GM19351 (cell line): Measurements from ENCODE around the gene CAPS.
"Not testable (repeated sequence)": the region's sequence is repeated elsewhere in the genome, so short reads cannot be mapped to it uniquely, and the experiment has no call there.

ENCODE experiments used
- ATAC-seq: cut with Tn5 transposase; IDR thresholded peaks from one replicate; pipeline ENCODE4 v1.9.1; 2021; ENCODE audit warnings: mild to moderate bottlenecking, moderate library complexity; ENCODE audit not compliant: unreplicated experiment

CAPS gene

DNA sequence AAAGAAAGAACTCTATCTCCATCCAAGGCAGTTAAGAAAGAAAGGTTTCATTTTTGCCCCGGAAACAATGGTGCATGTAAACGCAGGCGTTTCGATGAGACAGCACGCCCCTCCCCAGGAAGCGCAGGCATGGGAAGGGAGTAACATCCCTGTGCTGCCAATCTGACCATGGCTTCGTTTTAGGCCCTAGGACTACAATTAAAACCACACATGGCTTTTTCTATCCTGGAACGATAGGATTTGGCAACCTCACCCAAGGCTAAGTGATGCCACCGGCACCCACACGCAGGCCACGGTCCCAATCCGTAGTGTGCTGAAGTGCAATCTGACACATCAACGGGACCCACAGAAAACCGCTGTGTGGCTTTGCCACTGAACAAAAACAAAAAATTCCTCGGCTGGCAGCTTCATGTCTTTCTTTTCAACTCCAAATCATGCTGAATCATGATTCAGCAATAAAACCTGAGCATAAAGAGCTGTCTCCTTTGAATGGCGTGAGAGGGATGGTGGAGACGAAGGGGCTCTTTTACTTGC, 39.7 kb downstream of the CAPS start:
- no peak for ATAC-seq

DNA sequence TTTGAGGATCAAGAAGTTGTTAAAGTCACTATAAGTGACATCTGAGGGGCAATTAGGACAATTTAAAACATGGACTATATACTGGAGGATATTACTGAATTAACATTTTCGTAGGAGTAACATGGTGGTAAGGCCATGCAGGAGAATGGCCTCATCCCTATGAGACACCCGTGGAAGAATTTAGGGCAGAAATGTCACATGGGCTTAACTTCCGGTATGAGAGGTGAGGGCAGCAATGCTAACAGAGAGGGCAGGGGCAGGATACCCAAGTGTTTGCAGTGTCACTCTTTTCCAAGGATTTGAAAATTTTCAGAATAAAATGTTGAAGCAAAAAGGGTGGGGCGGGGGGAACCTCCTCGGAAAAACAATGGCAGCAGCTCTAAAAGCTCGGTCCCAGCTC, 40.2 kb downstream of the CAPS start:
- ATAC-seq, result no peak

DNA sequence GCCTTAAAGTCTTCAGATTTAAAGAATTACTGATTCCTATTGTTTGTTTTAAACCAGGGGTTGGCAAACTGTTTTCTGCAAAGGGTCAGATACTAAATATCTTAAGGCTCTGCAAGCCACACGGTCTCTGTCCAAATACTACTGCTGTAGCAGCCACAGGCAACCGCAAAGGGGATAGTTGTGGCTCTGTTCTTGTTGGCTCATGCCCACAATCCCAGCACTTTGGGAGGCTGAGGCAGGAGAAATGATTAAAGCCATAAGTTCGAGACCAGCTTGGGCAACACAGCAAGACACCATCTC, 41.5 kb downstream of the CAPS start:
- ATAC-seq, result no peak

DNA sequence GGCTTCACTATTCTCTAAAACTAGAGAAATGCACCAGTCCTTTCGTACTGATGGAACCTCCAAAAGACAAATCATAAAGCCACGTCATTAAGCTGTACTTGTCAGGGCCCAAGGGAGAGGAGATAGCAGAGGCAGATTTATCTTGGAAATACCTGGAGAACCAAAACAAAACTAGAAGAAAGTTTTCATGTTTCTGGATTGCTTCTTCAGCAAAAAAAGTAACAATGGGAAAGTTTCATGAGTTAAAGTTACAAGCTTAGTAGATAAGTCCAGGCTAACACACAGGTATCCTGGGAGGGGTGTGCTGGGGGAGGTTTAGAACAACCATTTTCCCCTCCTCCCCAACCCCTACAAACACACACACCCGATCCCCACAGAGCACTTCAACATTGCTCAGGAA, 42.3 kb downstream of the CAPS start:
- no peak for ATAC-seq

DNA sequence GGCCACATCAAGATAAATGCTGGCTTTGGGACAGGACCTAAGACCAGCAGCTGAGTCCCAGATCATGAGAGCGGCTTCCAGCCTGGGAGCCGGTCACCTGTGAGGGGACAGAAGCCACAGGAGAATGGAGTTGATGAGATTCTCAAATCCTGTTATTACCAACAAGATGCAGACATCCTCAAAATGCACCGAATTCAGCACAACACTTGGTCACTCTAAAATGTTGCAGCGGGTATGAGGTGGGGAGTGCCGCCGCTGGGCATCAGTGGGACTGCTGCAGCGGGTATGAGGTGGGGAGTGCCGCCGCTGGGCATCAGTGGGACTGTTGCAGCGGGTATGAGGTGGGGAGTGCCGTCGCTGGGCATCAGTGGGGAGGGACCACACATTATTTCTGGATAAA, 42.7 kb downstream of the CAPS start:
- no peak for ATAC-seq

DNA sequence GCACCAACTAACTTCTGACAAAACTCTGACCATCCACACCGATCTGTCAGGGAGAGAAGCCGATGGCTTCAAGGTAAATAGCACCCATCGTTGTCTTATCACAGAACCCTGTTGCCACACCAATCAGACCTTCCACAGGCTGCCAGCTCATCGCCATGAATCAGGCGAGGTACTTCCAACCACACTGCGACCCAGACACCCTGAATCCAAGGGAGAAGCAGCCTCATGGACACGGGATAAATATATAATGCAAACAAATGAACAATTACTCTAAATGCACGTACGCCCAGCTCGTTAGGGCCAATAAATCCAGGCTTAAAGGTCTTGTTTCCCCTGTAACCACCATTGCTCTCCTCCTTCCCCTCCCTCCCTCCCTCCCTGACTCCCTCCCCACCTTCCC, 43.1 kb downstream of the CAPS start:
- no peak for ATAC-seq

DNA sequence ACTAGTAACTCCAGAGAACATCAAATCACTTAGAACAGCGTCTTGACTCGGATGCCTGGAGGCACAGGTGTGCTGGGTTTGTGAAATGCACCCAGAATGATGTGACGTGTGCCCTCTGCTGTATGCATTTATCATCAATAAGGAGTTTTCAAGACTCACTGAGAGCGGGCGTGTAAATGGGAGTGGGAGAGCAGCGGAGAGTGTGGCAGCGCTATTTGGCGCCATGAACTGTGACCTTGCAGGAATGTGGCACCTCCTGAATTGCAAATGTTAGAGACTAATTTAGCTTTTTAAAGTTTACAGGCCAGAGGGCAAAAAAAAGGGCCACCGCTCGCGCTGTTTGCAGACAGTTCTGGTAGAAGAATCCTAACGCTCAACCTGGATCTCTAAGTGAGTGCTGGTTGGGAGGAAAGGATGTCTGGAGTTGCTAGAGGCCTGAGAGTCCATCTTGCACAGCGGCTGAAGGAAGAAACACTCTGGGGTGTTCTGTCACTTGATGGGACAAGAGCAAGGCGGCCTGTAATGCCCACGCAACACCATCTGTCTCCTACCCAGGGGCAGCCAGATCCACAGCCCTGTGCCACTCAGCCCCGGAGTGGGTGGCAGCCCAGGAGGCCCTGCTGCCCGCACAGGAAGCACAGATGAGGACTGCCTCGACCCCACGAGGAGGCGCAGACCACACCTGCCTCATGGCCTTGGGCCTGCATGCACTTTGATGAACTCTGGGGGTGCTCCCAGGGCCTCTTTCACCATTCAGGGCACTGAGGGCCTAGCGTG, 44.2 kb downstream of the CAPS start:
- no peak for ATAC-seq

DNA sequence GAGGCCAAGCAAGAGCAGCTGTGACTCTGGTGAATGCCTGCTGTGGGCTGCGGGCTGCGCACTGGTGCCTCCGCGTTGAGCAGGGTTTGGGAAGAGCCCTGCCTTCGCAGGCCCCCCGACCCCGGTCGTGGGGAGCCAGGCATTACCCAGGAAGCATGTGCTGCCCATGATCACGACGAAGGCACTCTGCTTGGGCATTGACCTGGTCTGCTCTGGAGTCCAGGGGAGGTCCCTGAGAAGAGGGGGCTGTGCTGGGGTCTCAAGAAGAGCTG, 44.7 kb downstream of the CAPS start:
- ATAC-seq, result no peak

DNA sequence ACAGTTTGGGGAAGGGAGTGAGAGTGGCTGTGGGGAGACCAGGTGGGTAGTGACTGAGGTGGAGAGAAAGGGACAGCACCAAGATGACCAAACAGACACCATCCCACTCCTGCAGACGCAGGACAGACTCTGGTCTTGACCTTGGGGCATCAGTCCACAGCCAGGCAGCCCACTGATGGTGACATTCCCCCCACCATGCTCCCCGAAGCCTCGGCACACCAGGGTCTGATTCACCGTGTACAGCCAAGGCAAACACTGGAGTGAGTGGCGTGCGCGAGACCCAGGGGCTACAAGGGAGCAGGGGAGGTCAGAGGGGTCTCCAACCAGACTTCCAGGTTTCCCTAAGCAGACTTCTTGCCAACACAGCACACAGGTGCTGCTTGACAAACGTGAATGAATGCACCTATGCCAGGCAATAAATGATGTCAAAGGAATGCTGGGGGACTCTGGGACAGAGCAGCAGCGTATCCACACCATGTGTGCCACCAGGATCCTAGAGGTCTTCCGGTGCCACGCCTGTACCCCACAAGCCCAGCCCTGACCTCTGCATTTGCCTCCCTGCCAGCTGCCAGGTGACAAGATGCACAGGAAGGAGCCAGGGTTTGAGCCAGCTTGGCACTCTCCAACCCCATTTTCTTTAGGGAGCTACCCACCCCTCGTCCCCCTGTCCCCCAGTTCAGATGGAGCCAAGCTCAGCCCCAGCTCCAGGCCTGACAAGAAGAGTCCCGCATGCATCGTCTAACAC, 45.4 kb downstream of the CAPS start:
- no peak for ATAC-seq

DNA sequence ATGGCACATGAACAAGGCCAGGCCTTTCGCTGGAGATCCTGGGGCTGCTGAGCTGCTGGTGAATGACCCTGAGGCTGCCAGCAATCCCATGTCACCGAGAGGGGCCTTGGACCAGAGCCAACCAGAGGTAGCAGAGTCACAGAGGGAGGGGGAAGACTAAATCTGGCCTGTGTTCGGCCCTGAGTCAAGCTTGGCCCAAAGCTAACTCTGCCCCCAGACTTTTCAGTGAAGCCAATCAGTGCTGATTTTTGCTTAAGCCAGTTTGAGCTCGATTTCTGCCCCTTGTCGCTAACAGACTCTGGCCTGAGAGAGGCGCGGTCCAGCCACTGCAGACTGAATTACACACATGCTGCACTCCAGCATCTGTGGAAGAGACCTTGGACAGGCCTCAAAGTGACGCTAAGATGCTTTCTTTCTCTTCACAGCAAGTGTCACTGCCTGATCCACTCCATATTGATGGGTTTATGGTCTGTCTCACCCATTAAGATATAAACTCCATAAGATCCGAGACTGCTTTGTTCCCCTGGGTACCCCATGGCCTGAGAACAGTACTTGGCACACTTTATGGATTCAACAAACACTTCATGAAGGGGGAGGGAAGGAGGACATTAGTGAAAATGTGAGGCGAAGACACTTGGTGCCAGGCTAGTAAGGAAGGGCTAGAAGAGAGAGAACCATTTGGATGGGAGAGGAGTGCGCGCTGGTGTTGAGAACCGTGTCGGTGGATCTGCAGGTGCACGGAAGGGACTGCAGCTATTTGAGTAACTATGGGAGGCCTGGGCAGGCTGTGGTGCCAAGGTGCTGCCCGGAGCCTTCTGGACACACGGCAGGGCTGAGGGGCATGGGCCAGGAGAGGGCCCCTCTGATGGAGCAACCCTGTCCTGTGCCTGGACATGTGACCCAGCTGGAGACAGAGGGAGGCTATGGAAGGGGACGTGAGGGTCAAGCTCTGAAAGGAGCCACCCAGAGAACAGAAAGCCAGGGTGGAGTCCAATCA, 46.2 kb downstream of the CAPS start:
- no peak for ATAC-seq

DNA sequence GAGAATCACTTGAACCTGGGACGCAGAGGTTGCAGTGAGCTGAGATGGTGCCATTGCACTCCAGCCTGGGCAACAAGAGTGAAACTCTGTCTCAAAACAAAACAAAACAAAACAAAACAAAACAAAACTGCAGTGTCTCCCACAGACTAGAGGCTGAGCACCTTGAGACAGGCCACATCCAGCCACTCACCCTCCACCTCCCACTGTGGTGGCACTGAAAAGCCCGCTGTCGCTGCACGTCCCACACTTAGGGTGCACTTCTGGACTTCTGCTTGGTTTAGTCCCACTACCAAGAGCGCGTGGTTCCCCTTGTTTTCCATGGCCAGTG, 47.6 kb downstream of the CAPS start:
- ATAC-seq, result not testable (repeated sequence)

DNA sequence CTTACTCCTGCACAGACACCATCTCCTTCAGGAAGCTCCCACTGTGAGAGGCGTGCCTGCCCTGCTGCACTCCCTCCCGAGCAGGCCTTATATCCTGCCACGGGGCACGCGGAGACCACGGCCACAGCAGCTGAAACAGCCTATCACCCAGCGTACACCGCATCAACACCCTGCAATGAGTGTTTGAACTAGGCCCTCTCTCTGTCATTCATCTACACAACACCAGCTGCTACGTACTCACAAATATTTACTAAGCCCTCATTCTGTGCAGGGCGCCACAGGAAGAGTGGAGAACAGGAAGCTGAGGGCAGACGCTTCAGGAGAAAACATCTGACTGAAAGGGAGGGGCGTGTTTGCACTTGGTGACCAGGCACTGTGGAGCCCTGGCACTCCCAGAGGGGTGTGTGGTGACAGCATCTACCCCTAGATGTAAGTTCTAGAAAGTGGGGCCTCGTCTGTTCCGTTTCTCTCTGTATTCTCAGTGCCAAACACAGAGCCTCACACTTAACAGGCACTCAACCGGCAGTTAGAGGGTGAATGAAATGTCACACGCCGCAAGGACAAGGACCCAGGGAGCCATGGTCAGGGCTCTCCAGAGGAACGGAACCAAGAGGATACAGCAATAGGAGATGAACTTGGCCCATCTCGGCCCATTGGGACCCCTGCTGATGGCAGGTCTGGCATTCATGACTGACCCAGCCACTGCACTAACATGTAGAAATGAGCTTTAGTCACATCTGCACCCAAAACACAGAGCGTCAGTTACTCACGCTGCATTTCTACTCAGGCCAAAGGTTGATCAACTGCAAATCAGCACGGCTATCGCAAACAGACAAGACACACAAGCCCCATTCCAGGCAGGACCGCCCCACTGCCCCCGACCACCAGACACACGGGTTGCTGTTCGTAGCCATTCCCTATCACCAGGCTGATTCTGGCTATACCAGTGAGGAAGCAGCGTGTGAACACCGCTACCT, 48.2 kb downstream of the CAPS start:
- no peak for ATAC-seq

DNA sequence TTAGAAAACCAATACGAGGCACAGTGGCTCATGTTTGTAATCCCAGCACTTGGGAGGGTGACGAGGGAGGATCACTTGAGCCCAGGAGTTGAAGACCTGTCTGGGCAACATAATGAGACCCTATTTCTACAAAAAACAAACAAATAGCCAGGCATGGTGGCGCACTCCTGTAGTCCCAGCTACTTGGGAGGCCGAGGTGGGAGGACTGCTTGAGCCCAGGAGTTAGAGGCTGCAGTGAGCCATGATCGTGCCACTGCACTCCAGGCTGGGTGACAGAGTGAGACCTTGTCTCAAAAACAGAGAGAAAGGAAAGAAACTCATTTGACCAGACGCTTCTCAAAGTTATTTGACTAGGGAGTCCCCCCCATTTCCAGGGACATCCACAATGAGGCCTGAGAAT, 49.2 kb downstream of the CAPS start:
- not testable (repeated sequence) for ATAC-seq

DNA sequence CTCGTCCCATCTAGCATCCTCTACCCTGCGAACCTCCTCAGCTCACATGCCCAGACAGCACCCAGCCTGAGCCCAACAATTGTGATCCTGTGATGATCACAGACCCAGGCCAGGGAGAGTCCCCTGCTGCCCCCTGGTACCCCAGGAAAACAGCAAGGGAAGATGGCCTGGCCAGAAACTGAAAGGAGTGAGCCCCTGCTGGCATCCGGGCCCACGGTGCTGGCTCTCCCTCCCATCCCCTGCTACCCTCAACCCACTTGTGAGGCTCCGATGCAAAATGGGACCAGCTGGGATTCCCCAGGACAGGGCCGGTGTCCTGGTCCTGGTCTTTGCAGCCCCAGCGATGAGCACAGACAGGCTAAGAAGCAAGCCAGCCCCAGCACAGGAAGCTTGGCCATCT, 49.8 kb downstream of the CAPS start:
- no peak for ATAC-seq

DNA sequence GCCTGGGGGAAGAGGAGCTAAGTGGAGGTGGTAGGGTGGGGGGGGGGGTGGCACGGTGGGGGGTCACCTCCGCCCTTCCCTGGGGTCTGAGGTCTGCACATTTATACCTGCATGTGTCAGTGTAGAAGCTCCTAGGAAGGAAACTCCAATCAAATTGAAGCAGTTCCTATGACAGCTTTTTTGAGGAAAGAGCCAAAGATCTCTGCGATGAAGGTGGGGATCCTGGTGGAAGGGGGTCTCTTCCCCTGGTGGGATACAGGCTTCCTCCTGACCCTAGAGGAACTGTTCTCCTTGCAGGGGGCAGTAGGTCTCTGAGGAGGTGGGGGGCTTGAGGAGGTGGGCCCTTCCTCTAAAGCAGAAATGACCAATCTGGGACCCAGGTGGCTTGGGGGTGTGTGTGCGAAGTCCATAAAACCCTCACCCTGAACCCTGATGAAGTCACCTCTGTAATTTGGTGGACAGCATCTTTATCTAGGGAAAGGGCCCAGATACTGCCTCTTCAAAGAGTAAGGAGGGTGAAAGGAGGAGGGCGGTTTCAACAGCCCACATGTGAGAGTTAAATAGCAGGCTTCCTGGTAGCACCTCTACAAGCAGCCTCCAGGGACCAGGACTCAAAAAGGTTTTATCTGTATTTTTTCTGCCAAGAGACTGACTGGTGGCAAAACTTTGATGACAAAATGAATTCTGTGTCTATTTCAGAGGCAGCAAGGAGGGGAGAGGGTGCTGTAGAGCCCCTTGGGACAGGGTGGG, 50.9 kb downstream of the CAPS start:
- no peak for ATAC-seq
